ENCODE results near the gene ASS1.
"Not testable (repeated sequence)": the region's sequence is repeated elsewhere in the genome, so short reads cannot be mapped to it uniquely, and the experiment has no call there.

The ASS1 gene

DNA sequence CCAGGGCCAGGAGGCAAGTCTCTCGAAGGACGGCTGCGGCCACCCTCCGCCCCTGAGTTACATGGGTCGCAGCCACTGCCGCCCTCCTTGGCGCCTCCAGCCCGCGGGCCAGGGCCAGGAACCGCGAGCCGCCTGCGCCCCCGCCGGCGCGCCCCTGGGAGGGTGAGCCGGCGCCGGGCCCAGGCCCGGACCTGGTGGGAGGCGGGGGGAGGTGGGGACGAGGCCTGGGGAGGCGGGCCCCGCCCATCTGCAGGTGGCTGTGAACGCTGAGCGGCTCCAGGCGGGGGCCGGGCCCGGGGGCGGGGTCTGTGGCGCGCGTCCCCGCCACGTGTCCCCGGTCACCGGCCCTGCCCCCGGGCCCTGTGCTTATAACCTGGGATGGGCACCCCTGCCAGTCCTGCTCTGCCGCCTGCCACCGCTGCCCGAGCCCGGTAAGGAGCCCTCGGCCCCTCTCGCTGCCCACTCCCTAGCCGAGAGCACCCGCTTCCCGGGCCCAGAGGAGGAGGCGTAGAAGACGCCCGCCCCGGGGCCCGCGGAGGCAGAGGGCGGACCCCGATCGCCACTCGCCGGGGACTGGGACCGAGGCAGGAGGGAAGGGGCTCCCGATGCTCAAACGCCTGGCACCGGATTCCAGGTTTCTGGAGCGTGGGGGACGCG is at the start of gene ASS1:
TSS of gene ASS1 (plus strand) at position 397 of the 657 bp plus-strand sequence. CDS start 7,268 bp downstream, outside the sequence.
- peak in 1 of 4 experiments; percentile 35 for DNase-seq

DNA sequence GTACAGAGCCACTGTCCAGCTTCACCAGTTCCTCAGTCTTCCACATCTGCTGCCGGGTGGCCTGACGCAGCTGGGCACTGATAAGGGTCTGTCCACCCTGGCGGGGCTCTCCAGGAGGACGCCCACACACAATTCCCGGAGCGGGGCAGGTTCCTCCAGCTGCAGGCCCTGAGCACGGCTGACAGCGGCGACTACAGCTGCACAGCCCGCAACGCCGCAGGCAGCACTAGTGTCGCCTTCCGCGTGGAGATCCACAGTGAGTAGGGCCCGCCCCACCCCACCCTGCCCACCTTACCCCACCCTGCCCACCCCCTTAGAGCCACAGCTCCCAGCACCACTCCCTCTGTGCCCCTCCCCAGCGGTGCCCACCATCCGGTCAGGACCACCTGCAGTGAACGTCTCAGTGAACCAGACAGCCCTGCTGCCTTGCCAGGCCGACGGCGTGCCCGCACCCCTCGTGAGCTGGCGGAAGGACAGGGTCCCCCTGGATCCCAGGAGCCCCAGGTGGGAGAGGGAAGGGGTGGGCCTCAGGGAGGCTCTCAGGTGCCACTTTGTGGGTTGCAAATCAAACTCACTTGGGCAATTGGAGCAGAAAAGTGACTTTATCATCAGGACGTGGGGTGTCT is 48.8 kb upstream of the ASS1 start:
- no peak for DNase-seq

GRCh38 chr9:130396581-130396980 is 48.2 kb upstream of the ASS1 start:
- no peak for DNase-seq

DNA sequence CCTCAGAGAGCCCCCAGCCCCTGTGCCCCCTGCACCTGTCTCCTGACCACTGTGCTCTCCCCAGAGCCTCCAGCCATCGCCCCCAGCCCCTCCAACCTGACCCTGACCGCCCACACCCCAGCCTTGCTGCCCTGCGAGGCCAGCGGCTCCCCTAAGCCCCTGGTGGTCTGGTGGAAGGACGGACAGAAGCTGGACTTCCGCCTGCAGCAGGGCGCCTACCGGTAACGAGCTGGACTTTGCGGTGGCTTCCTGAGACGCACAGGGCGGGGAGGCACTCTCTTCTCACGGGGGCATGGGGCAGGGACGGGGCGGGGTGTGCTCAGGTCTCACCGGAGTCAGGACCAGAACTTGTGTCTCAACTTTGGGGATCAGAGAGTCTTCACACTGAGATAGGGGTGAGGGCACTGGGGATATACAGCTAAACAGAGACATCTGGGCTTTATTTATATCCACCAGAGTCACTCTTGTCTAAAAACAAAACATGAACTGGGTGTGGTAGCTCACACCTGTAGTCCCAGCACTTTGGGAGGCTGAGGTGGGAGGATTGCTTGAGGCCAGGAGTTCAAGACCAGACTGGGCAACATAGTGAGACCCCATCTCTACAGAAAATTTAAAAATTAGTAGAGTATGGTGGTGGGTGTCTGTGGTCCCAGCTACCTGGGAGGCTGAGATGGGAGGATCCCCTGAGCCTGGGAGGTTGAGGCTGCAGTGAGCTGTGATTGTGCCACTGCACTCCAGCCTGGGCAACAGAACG is 46.1 kb upstream of the ASS1 start:
- no peak for DNase-seq

DNA sequence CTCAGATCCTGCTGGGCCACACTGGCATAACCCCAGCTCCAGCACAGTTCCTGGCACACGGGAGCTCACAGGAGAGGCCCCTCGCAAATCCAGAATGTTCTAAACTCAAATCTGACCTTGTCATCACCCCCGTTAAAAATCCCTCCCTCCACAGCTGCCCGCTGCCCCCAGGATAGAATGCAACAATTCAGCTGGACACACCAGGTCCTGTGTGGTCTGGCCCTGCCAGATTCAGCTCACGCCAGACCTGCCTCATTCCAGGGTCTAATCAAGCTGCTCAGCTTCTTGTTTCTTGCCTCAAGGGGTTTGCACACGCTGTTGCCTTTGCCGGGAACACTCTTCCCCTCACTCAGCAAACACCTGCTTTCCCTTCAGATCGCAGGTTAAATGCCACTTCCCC is 45.0 kb upstream of the ASS1 start:
- no peak for DNase-seq

DNA sequence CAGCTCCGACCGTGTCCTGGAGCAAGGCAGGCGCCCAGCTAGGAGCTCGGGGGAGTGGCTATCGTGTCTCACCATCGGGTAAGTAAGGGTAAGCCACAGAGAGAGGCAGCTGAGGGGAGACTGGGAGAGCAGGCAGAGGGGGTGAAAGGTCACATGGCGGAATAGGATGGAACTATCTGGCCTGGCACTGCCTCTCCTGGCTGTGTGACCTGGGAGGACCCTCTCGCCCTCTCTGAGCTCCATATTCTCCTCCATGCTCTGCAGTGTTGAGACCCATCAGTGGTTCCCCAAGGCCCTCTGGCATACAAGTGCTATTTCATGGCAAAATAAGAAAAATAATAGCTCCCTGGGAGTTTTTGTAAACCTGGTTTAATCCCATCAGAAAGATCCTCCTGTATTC is 43.9 kb upstream of the ASS1 start:
- no peak for DNase-seq

GRCh38 chr9:130401742-130402141 is 43.0 kb upstream of the ASS1 start:
- DNase-seq: not testable (repeated sequence)

GRCh38 chr9:130402243-130402642 is 42.5 kb upstream of the ASS1 start:
- DNase-seq: no peak

DNA sequence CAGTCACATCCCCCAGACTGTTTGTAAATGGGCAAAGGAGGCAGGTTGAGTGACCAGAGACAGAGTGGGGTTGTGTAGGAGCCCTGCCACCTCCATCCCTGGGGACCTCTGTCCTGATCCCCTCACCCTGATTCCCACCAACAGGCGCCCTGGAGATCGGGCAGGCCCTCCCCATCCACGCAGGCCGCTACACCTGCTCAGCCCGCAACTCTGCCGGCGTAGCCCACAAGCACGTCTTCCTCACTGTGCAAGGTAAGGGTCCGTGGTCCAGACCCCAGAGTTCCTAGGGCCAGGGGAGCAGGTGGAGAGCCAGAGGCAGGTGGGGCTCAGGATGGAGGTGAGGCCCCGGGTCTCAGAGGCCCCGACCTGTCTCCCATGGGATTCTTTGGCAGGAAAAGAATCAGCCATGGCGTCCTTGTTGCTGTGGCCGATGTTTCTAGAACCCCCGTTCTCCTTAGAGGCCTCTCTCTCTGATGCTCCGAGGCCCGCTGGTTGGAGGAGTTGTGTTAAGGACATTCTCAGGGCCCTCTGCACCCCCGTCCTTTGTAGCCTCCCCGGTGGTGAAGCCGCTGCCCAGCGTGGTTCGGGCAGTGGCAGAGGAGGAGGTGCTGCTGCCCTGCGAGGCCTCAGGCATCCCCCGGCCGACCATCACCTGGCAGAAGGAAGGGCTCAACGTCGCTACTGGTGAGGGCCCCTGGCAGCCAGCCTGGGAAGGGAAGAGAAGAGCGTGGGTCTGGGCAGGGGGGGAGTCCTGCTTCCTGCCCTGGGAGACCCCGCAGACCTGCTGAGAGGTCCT is 41.9 kb upstream of the ASS1 start:
- DNase-seq: no peak

DNA sequence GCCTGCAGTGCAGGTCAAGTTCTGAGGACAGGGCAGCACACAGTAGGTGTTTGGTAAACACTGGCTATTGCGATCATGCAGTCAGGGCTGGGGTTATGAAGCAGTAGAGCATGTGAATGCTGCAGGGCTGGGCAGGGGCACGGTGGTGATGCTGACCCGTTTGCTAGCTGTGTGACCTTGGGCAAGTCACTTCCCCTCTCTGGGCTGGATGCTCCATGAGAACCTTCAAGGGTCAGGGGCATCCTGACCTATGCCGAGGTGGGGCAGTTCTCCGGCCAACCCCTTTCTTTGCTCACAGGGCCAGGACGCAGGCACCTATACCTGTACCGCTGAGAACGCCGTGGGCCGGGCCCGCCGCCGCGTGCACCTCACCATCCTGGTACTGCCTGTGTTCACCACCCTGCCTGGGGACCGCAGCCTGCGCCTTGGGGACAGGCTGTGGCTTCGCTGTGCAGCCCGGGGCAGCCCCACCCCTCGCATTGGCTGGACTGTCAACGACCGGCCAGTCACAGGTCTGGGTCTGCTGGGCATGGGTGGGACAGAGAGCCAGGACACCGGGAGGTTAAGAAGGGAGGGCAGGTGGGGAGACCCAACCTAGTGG is 39.0 kb upstream of the ASS1 start:
- no peak for DNase-seq

GRCh38 chr9:130406278-130406895 is 38.4 kb upstream of the ASS1 start:
- DNase-seq: no peak

DNA sequence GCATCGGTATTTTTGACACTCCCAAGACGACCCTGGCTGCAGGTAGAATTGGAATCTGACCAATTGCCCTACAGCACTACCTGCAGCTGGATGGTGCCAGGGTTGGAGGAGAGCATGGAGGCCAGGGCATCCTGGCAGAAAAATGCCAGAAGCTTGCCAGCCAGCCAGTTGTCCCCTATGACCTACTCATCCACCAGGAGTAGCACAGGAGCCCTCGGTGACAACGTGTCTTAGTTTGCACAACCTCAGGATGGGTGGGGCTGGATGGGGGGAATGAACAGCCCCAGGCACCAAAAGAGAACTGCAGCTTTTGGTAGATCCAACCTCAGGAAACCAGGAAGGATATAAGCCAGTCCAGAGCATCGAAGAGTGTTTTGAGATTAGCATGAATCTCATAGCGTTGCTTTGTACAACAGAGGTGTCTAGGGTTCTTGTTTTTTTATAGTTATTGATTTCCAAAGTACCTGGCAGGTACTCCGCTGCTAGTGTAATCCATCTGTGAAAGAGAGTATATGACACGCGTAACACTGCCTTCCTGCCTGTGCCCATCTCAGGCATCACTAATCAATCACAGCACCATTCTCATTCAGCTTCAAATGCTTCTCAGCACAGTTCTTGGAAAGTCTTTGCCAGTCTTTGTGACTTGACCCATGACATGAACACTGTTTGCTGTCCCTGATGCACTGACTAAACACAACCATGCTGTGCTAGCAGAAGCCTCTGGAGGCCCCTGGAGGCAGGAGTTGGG is 36.7 kb upstream of the ASS1 start:
- no peak for DNase-seq

- no peak for DNase-seq
These were observed 36.1 kb upstream of the ASS1 start for GRCh38 chr9:130408669-130409068.

GRCh38 chr9:130409246-130409645 is 35.5 kb upstream of the ASS1 start:
- no peak for DNase-seq

GRCh38 chr9:130410443-130410842 is 34.3 kb upstream of the ASS1 start:
- no peak for DNase-seq

- no peak for DNase-seq
These were observed 33.2 kb upstream of the ASS1 start for GRCh38 chr9:130411566-130411915.

- no peak for DNase-seq
These were observed 30.6 kb upstream of the ASS1 start for GRCh38 chr9:130414081-130414731.

- no peak for DNase-seq
These were observed 29.6 kb upstream of the ASS1 start for GRCh38 chr9:130414910-130415746.

- no peak for DNase-seq
These were observed 27.2 kb upstream of the ASS1 start for GRCh38 chr9:130417602-130418001.

DNA sequence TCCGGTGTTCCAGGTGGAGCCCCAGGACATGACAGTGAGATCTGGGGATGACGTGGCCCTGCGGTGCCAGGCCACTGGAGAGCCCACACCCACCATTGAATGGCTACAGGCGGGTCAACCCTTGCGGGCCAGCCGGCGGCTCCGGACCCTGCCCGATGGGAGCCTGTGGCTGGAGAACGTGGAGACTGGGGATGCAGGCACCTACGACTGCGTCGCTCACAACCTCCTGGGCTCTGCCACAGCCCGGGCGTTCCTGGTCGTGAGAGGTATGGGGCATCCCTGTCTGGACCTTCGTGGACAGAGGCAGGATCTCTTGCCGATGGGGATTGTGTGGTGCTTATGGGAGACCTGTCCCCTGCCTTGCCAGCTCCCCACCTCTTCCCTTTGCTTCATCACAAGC is 26.0 kb upstream of the ASS1 start:
- no peak for DNase-seq

All from activated naive CD4-positive, alpha-beta T cell (primary cell).